K562 (cell line): ENCODE results near the gene SRGAP3. TPM values are rescaled to one million over a fixed set of nuclear protein-coding genes. Genes with fewer than 3 reads are reported as not detected.

Source experiments
- ATAC-seq: fragments of 200-7000 bp; cut with Tn5 transposase; 3 replicates; pipeline ENCODE4 v1.9.1; 2020; ENCODE audit warnings: moderate library complexity
- BruUV-seq: library from RNA; stranded (reverse); fragments of 400-500 nt; replicated peaks from 2 replicates; lab custom pipeline; 2021; lab: Mats Ljungman, UMichigan
- CTCF ChIA-PET: fragments of 300-600 bp; formaldehyde crosslinking; extraction: SDS; loops from one replicate; lab custom pipeline; 2021; ENCODE audit warnings: low intra/inter-chr PET ratio; lab: Yijun Ruan, JAX
- POLR2A ChIA-PET: fragments of 300-600, 350-650 bp; sonication (Branson Sonifier 250); formaldehyde crosslinking; extraction: SDS; loops from one replicate; lab custom pipeline; 2021; ENCODE audit warnings: antibody characterized with exemption, inconsistent platforms; lab: Yijun Ruan, JAX
- DNase-seq, 4 experiments: peaks; one replicate each; pipeline versions ENCODE4 v3.0.0 to v3.0.0-alpha.2; 2011 to 2018; ENCODE audit warnings: low spot score in 3 of 4, mixed read lengths in 3 of 4; ENCODE audit errors: extremely low read depth in 1 of 4
- FAIRE-seq: peaks from 2 replicates; lab custom pipeline; 2011; peaks lifted over from hg19 to GRCh38; lab: Jason Lieb, UNC
- H2AFZ ChIP-seq: 2 replicates; pipeline ENCODE4 v1.6.0; 2011; ENCODE audit warnings: low read depth, low read length, control low read depth, inconsistent platforms
- H3K27ac ChIP-seq: fragments of 200-600 bp; 3 replicates; pipeline ENCODE4 v1.8.0; 2011; ENCODE audit warnings: low read depth, mild to moderate bottlenecking, control low read depth, inconsistent platforms, low read length, moderate library complexity, mixed read lengths; ENCODE audit errors: extremely low read depth
- H3K27me3 ChIP-seq, 2 experiments: fragments of 300-600 bp in 1 of 2; 2 replicates in 1 of 2; 3 replicates in 1 of 2; pipeline versions ENCODE4 v1.6.0 to v1.8.0; 2011; ENCODE audit warnings: inconsistent platforms in 2 of 2, low read length in 2 of 2, mild to moderate bottlenecking in 1 of 2, mixed read lengths in 1 of 2, moderate library complexity in 1 of 2; ENCODE audit not compliant: control insufficient read depth in 2 of 2, insufficient read depth in 2 of 2
- H3K36me3 ChIP-seq: fragments of 300-600 bp; 3 replicates; pipeline ENCODE4 v1.8.0; 2011; ENCODE audit warnings: mild to moderate bottlenecking, low read length, inconsistent platforms; ENCODE audit not compliant: control insufficient read depth, insufficient read depth
- H3K4me1 ChIP-seq, 2 experiments: fragments of 200-600 bp in 1 of 2; replicated peaks in 1 of 2; 2 replicates in 1 of 2; 3 replicates in 1 of 2; pipeline versions ENCODE4 v1.5.1 to v1.8.0; 2011; ENCODE audit warnings: inconsistent platforms in 2 of 2, low read length in 2 of 2, mild to moderate bottlenecking in 1 of 2, mixed read lengths in 1 of 2, moderate library complexity in 1 of 2; ENCODE audit not compliant: control insufficient read depth in 2 of 2, insufficient read depth in 2 of 2
- H3K4me2 ChIP-seq: 2 replicates; pipeline ENCODE4 v1.6.1; 2011; ENCODE audit warnings: low read length, control low read depth, inconsistent platforms, mixed read lengths; ENCODE audit not compliant: insufficient read depth
- H3K4me3 ChIP-seq: fragments of 200-600 bp; sonication (generic), shearing (Covaris generic); 2 replicates; pipeline ENCODE4 v1.5.1; 2016; ENCODE audit warnings: control low read depth, inconsistent platforms
- H3K79me2 ChIP-seq: fragments of 200-600 bp; 3 replicates; pipeline ENCODE4 v1.8.0; 2011; ENCODE audit warnings: low read length, inconsistent platforms; ENCODE audit not compliant: control insufficient read depth, insufficient read depth
- H3K9ac ChIP-seq, 2 experiments: 2 replicates each; pipeline versions ENCODE4 v1.6.0 to v1.6.1; 2011; ENCODE audit warnings: low read depth in 2 of 2, low read length in 2 of 2, control low read depth in 1 of 2, inconsistent platforms in 1 of 2, mild to moderate bottlenecking in 1 of 2, mixed read lengths in 1 of 2; ENCODE audit not compliant: insufficient read depth in 1 of 2
- H3K9me1 ChIP-seq: one replicate; pipeline ENCODE4 v1.6.0; 2011; ENCODE audit warnings: inconsistent platforms, mild to moderate bottlenecking, low read length, moderate library complexity; ENCODE audit not compliant: control insufficient read depth, insufficient read depth
- H3K9me3 ChIP-seq: replicated peaks from 2 replicates; pipeline ENCODE4 v1.5.1; 2011; ENCODE audit warnings: low read depth, low read length, inconsistent platforms; ENCODE audit not compliant: control insufficient read depth, insufficient read depth
- H4K20me1 ChIP-seq: replicated peaks from 2 replicates; pipeline ENCODE4 v1.6.1; 2011; ENCODE audit warnings: low read length, inconsistent platforms, mixed read lengths; ENCODE audit not compliant: control insufficient read depth, insufficient read depth
- ESRRA ChIP-seq: fragments of 450-650 bp; IDR thresholded peaks from 2 replicates; pipeline ENCODE4 v1.6.1; 2014; ENCODE audit warnings: low read depth, mild to moderate bottlenecking, moderate library complexity, borderline replicate concordance
- FIP1L1 ChIP-seq: fragments of 200-400 bp; formaldehyde crosslinking; IDR thresholded peaks from 2 replicates; pipeline ENCODE4 v1.6.1; 2018; ENCODE audit warnings: mild to moderate bottlenecking, low read depth, low read length; ENCODE audit not compliant: poor library complexity, severe bottlenecking
- KLF16 ChIP-seq: IDR thresholded peaks from 2 replicates; pipeline ENCODE4 v1.6.1; 2016; ENCODE audit warnings: antibody characterized with exemption
- RNF2 ChIP-seq: sonication (generic); IDR thresholded peaks from 2 replicates; pipeline ENCODE4 v1.6.1; 2016
- STAT5A ChIP-seq: IDR thresholded peaks from 2 replicates; pipeline ENCODE4 v1.6.1; 2012; ENCODE audit warnings: low read length, inconsistent platforms, borderline replicate concordance
- SUPT5H ChIP-seq: fragments of 450-650 bp; IDR thresholded peaks from 2 replicates; pipeline ENCODE4 v1.6.1; 2016
- U2AF1 ChIP-seq: fragments of 200-400 bp; formaldehyde crosslinking; optimal IDR thresholded peaks from 2 replicates; pipeline ENCODE3; 2017; ENCODE audit warnings: mild to moderate bottlenecking, low read depth, low read length, moderate library complexity
- WHSC1 ChIP-seq: IDR thresholded peaks from one replicate; pipeline ENCODE4 v1.6.1; 2012; ENCODE audit warnings: low read length, control low read depth, inconsistent platforms
- WGBS: fragments of 100-300 bp; shearing (Covaris generic); methylation state at CpG from one replicate; pipeline ENCODE4 v1.1.6; 2016; ENCODE audit warnings: low coverage, mixed read lengths; ENCODE audit not compliant: insufficient coverage; ENCODE audit errors: missing lambda C conversion rate; 5-methylcytosine and 5-hydroxymethylcytosine counted together
- in situ Hi-C: fragments of 300-500 bp; cut with MboI; formaldehyde crosslinking; loops from 4 replicates; pipeline ENCODE4 v1.15.0; 2018; ENCODE audit warnings: inconsistent platforms, mixed read lengths
- intact Hi-C: fragments of 100-400 bp; cut with micrococcal nuclease; formaldehyde crosslinking; loops from 2 replicates; pipeline ENCODE4 v1.14.2; 2022
- polyA plus RNA-seq, 8 experiments: library from polyadenylated mRNA; depleted of rRNA in 4 of 8; stranded (reverse) in 5 of 8; unstranded in 3 of 8; fragments of >200 nt; fragmentation: Nextera tagmentation in 2 of 8; fragmentation: Illumina TruSeq in 1 of 8; extraction: Ambion mirVana in 2 of 8; extraction: Trizol in 1 of 8; gene quantifications; 2 replicates each; pipeline versions ENCODE4 v1.2.1 to v1.2.3, GENCODE V29; 2011 to 2014; ENCODE audit warnings: inconsistent platforms in 1 of 8, missing spikeins in 1 of 8
- total RNA-seq, 7 experiments: library from RNA; depleted of rRNA in 6 of 7; stranded (reverse); fragments of >200 nt in 6 of 7; fragmentation: Illumina TruSeq in 2 of 7; extraction: Trizol in 2 of 7; gene quantifications; 2 replicates each; pipeline versions ENCODE4 v1.2.1 to v1.2.3, GENCODE V29; 2011 to 2021; ENCODE audit warnings: low replicate concordance in 1 of 7
- TF ChIP-seq, protein P1 (sequence below), 2 experiments: fragments of 150-350 bp in 1 of 2; IDR thresholded peaks; 2 replicates each; pipeline ENCODE4 v1.6.1; 2012 to 2016; ENCODE audit warnings: low read depth in 2 of 2, low read length in 2 of 2, mild to moderate bottlenecking in 1 of 2, moderate library complexity in 1 of 2
- TF ChIP-seq, protein P2 (sequence below): sonication (generic); formaldehyde crosslinking; IDR thresholded peaks from 2 replicates; pipeline ENCODE4 v1.8.0; 2022; ENCODE audit warnings: missing genetic modification reagents, mild to moderate bottlenecking, borderline replicate concordance

SRGAP3 gene
- total and polyA plus RNA-seq, 9 of the 15 experiments (the other 6 are each of a cell fraction or from before 2014, with no cell fraction given): 0.11 to 0.85 (median 0.35) TPM; not detected in 2

DNA sequence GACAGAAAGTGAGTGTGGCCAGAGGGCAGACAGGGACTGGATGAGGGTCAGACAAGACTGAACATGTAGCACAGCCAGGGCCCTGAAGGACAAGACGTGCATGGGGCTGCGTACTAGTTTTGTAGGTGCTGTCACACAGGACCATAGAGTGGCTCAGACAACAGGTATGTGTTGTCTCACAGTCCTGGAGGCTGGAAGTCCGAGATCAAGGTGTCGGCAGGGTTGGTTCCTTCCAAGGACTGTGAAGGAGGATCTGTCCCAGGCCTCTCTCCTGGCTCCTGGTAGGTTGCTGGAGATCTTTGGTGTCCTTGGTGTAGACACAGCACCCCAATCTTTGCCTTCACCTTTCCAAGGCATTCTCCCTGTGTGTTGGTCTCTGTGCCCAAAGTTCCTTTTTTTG, 136.4 kb downstream of the SRGAP3 start:
- intact Hi-C loops: no loop called here
- H3K4me1 ChIP-seq: no peaks in the 10 kb centered on the region
- H3K27ac ChIP-seq: no peak overlapping the region
- no peaks in the 10 kb centered on the region for H3K36me3 ChIP-seq
- no peak for FAIRE-seq
- 5% methylated on average over 4 of the region's 4 CpGs for WGBS
- no peaks in the 10 kb centered on the region for H3K9me1 ChIP-seq
- in situ Hi-C loops: no loop called here
- no peak overlapping the region for H3K9ac ChIP-seq
- peaks cover 9 to 56% of the 10 kb centered on the region in 2 experiments; a peak in 4 of 5 replicates for H3K27me3 ChIP-seq
- TF ChIP-seq STAT5A: no peak
- no peak for TF ChIP-seq ESRRA
- TF ChIP-seq RNF2: no peak
- no peak for TF ChIP-seq U2AF1
- TF ChIP-seq KLF16: no peak
- TF ChIP-seq WHSC1: no peak
- TF ChIP-seq, protein P1, sequence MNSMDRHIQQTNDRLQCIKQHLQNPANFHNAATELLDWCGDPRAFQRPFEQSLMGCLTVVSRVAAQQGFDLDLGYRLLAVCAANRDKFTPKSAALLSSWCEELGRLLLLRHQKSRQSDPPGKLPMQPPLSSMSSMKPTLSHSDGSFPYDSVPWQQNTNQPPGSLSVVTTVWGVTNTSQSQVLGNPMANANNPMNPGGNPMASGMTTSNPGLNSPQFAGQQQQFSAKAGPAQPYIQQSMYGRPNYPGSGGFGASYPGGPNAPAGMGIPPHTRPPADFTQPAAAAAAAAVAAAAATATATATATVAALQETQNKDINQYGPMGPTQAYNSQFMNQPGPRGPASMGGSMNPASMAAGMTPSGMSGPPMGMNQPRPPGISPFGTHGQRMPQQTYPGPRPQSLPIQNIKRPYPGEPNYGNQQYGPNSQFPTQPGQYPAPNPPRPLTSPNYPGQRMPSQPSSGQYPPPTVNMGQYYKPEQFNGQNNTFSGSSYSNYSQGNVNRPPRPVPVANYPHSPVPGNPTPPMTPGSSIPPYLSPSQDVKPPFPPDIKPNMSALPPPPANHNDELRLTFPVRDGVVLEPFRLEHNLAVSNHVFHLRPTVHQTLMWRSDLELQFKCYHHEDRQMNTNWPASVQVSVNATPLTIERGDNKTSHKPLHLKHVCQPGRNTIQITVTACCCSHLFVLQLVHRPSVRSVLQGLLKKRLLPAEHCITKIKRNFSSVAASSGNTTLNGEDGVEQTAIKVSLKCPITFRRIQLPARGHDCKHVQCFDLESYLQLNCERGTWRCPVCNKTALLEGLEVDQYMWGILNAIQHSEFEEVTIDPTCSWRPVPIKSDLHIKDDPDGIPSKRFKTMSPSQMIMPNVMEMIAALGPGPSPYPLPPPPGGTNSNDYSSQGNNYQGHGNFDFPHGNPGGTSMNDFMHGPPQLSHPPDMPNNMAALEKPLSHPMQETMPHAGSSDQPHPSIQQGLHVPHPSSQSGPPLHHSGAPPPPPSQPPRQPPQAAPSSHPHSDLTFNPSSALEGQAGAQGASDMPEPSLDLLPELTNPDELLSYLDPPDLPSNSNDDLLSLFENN (IDR thresholded peaks at IDR 0.05; ENCODE audit: low read depth in 2 of 2, low read length in 2 of 2): no peak
- TF ChIP-seq, protein P2, sequence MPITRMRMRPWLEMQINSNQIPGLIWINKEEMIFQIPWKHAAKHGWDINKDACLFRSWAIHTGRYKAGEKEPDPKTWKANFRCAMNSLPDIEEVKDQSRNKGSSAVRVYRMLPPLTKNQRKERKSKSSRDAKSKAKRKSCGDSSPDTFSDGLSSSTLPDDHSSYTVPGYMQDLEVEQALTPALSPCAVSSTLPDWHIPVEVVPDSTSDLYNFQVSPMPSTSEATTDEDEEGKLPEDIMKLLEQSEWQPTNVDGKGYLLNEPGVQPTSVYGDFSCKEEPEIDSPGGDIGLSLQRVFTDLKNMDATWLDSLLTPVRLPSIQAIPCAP (CRISPR knock-in tag): no peak
- TF ChIP-seq FIP1L1: no peak
- no peak for TF ChIP-seq SUPT5H
- no peak for ATAC-seq
- H3K9me3 ChIP-seq: no peaks in the 10 kb centered on the region
- H2AFZ ChIP-seq: no peak overlapping the region
- H4K20me1 ChIP-seq: peaks cover 4% of the 10 kb centered on the region; the same call in 1 of the 2 replicates
- no TSS peak for BruUV-seq
- H3K4me3 ChIP-seq: no peak overlapping the region
- no peak for DNase-seq
- POLR2A ChIA-PET: no interaction called here
- H3K79me2 ChIP-seq: no peaks in the 10 kb centered on the region
- H3K4me2 ChIP-seq: no peak overlapping the region
- CTCF ChIA-PET: no interaction called here
